Esophagus muscularis mucosa (tissue), 4 donors: Measurements from ENCODE around the gene MRTFB.

Experiments
- EP300 ChIP-seq: sonication (generic); formaldehyde crosslinking; IDR thresholded peaks from one replicate; pipeline ENCODE4 v1.6.1; 2017; ENCODE audit warnings: antibody characterized with exemption
- POLR2A ChIP-seq: fragments of 450-650 bp; IDR thresholded peaks from one replicate; pipeline ENCODE4 v1.6.1; 2017; ENCODE audit warnings: antibody characterized with exemption, moderate library complexity, mild to moderate bottlenecking, low read depth
- TF ChIP-seq, protein P1 (sequence below), 3 experiments: fragments of 200-600 bp in 2 of 3; fragments of 450-650 bp in 1 of 3; sonication (generic) in 2 of 3; IDR thresholded peaks; one replicate each; pipeline ENCODE4 v1.5.1; 2017 to 2019; ENCODE audit warnings: antibody characterized with exemption in 3 of 3, mild to moderate bottlenecking in 2 of 3, moderate library complexity in 1 of 3

DNA sequence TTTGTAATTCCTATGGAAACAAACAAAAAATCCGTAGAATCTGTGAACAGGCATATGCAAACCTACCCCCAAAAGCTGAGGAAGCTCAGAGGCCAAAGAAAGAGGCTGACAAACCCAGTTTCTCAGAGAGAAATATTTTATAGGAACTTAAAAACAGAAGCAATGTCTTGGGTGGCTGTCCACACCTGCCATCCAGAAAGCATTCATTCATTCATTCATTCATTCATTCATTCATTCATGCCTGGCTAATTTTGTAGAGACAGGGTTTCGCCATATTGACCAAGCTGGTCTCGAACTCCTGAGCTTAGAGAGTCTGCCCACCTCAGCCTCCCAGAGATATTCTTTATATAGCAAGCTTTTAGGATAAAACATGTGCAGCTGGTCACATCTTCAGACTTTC is 154.3 kb downstream of the MRTFB start:
- TF ChIP-seq, protein P1, sequence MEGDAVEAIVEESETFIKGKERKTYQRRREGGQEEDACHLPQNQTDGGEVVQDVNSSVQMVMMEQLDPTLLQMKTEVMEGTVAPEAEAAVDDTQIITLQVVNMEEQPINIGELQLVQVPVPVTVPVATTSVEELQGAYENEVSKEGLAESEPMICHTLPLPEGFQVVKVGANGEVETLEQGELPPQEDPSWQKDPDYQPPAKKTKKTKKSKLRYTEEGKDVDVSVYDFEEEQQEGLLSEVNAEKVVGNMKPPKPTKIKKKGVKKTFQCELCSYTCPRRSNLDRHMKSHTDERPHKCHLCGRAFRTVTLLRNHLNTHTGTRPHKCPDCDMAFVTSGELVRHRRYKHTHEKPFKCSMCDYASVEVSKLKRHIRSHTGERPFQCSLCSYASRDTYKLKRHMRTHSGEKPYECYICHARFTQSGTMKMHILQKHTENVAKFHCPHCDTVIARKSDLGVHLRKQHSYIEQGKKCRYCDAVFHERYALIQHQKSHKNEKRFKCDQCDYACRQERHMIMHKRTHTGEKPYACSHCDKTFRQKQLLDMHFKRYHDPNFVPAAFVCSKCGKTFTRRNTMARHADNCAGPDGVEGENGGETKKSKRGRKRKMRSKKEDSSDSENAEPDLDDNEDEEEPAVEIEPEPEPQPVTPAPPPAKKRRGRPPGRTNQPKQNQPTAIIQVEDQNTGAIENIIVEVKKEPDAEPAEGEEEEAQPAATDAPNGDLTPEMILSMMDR (IDR thresholded peaks at IDR 0.05), result no peak
- no peak for TF ChIP-seq POLR2A
- no peak for TF ChIP-seq EP300
